Mesendoderm (in vitro differentiated cells): ENCODE data around the gene HMX3.
A peak's percentile ranks its signal among the peaks of the same experiment; 100 is the strongest.

ENCODE experiments used
- DNase-seq: peaks from one replicate; pipeline ENCODE4 v3.0.0; 2013
- H2AK5ac ChIP-seq: 2 replicates; pipeline ENCODE4 v1.6.1; 2013; ENCODE audit warnings: low read length, inconsistent platforms
- H2BK120ac ChIP-seq: 2 replicates; pipeline ENCODE4 v1.6.1; 2013; ENCODE audit warnings: low read depth, mild to moderate bottlenecking, low read length, moderate library complexity, mixed read lengths
- H2BK15ac ChIP-seq: replicated peaks from 2 replicates; pipeline ENCODE4 v1.6.1; 2013; ENCODE audit warnings: low read depth, mild to moderate bottlenecking, moderate library complexity
- H2BK5ac ChIP-seq: 2 replicates; pipeline ENCODE4 v1.6.1; 2013; ENCODE audit warnings: low read length, inconsistent platforms
- H3K18ac ChIP-seq: 2 replicates; pipeline ENCODE4 v1.6.1; 2013; ENCODE audit warnings: mild to moderate bottlenecking, low read length, mixed read lengths
- H3K23ac ChIP-seq: one replicate; pipeline ENCODE4 v1.6.1; 2013; ENCODE audit warnings: low read length
- H3K27ac ChIP-seq: 2 replicates; pipeline ENCODE4 v1.5.1; 2013; ENCODE audit warnings: low read depth, mild to moderate bottlenecking, inconsistent platforms, low read length, moderate library complexity
- H3K27me3 ChIP-seq: 2 replicates; pipeline ENCODE4 v1.6.1; 2013; ENCODE audit warnings: low read length, control low read depth, mild to moderate bottlenecking, inconsistent platforms; ENCODE audit not compliant: insufficient read depth, poor library complexity
- H3K36me3 ChIP-seq: 2 replicates; pipeline ENCODE4 v1.6.1; 2013; ENCODE audit warnings: low read length, inconsistent platforms; ENCODE audit not compliant: control insufficient read depth, insufficient read depth
- H3K4ac ChIP-seq: one replicate; pipeline ENCODE4 v1.6.1; 2013; ENCODE audit warnings: low read depth, mild to moderate bottlenecking, low read length, moderate library complexity
- H3K4me1 ChIP-seq: 2 replicates; pipeline ENCODE4 v1.6.1; 2013; ENCODE audit warnings: low read depth, low read length, inconsistent platforms; ENCODE audit not compliant: control insufficient read depth
- H3K4me2 ChIP-seq: 2 replicates; pipeline ENCODE4 v1.6.1; 2013; ENCODE audit warnings: low read length
- H3K4me3 ChIP-seq: 2 replicates; pipeline ENCODE4 v1.5.1; 2013; ENCODE audit warnings: mild to moderate bottlenecking, low read length
- H3K56ac ChIP-seq: one replicate; pipeline ENCODE4 v1.6.1; 2013; ENCODE audit warnings: low read length
- H3K79me1 ChIP-seq: 2 replicates; pipeline ENCODE4 v1.6.1; 2013; ENCODE audit warnings: low read length, inconsistent platforms
- H3K79me2 ChIP-seq: 2 replicates; pipeline ENCODE4 v1.6.1; 2013; ENCODE audit warnings: mild to moderate bottlenecking, low read length; ENCODE audit not compliant: control insufficient read depth, insufficient read depth
- H3K9ac ChIP-seq: 2 replicates; pipeline ENCODE4 v1.6.1; 2013; ENCODE audit warnings: low read length, inconsistent platforms
- H4K5ac ChIP-seq: one replicate; pipeline ENCODE4 v1.6.1; 2013; ENCODE audit warnings: low read length
- H4K8ac ChIP-seq: one replicate; pipeline ENCODE4 v1.6.1; 2013; ENCODE audit warnings: low read depth, mild to moderate bottlenecking, control low read depth, low read length, moderate library complexity
- WGBS: extraction: QIAGEN DNeasy Blood & Tissue Kit; methylation state at CpG from one replicate; pipeline ENCODE4 v1.1.7; 2013; ENCODE audit warnings: low lambda C conversion rate, missing lambda C conversion rate; ENCODE audit not compliant: insufficient coverage; ENCODE audit errors: extremely low coverage; 5-methylcytosine and 5-hydroxymethylcytosine counted together

HMX3 gene

DNA sequence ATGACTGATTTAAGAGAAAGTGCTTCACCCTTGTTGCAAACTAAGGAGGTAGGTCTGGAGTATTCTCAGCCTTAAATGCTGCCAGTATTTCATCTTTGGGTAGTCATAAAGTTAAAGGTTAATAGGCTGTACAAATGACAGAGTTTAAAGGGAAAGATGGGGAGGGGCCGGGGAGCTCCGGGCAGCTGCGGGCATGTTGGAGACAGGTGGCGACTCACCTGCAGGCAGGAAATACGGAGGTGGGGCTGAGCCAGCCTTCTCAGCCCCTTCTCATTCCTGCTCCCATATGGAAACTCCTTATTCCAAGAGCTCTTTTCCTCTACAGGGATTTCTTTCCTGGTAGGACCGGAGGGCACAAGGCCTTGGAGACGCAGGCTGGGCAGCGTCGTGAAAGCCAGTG lies 31.8 kb upstream of the HMX3 start:
- no peak overlapping the region for H4K5ac ChIP-seq
- H3K4me2 ChIP-seq = no peak overlapping the region
- no peak overlapping the region for H3K27ac ChIP-seq
- no peak overlapping the region for H2BK120ac ChIP-seq
- H3K4me3 ChIP-seq = no peak overlapping the region
- WGBS = no CpG with 5 or more reads among the region's 9 CpGs
- H3K79me1 ChIP-seq = no peaks in the 10 kb centered on the region
- no peaks in the 10 kb centered on the region for H3K79me2 ChIP-seq
- no peak for DNase-seq
- H3K27me3 ChIP-seq = no peaks in the 10 kb centered on the region
- H3K9ac ChIP-seq = no peak overlapping the region
- no peak overlapping the region for H3K23ac ChIP-seq
- no peaks in the 10 kb centered on the region for H3K4me1 ChIP-seq
- H3K18ac ChIP-seq = no peak overlapping the region
- no peak overlapping the region for H3K4ac ChIP-seq
- H3K56ac ChIP-seq = no peak overlapping the region
- H4K8ac ChIP-seq = no peak overlapping the region
- H2BK15ac ChIP-seq = no peak overlapping the region
- no peak overlapping the region for H2AK5ac ChIP-seq
- no peaks in the 10 kb centered on the region for H3K36me3 ChIP-seq
- H2BK5ac ChIP-seq = no peak overlapping the region

DNA sequence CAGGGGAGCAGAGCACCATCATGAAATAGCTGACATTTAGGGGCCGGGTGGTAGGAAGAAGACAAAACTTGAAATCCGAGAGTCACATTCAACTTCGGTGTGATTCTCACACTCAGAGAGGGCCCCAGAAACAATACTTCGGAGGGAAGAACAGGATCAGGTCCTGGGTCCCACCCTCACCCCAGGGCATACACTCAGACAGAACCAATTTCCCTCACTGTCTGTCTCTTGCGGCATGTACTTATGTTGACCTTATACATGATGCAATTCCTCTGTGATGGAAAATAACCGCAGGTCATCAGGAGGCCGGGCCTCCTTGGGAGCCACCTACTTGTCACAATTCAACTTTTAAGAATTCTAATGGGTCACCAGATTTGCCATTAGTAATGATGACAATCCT lies 26.3 kb upstream of the HMX3 start:
- H3K4me3 ChIP-seq = no peak overlapping the region
- no peak overlapping the region for H3K4me2 ChIP-seq
- no peak overlapping the region for H2BK15ac ChIP-seq
- H3K4me1 ChIP-seq = no peaks in the 10 kb centered on the region
- no peaks in the 10 kb centered on the region for H3K79me1 ChIP-seq
- no peak overlapping the region for H4K8ac ChIP-seq
- no peak overlapping the region for H2BK5ac ChIP-seq
- H3K27ac ChIP-seq = no peak overlapping the region
- no peak overlapping the region for H3K4ac ChIP-seq
- H3K23ac ChIP-seq = no peak overlapping the region
- no peak overlapping the region for H3K9ac ChIP-seq
- no peak overlapping the region for H2AK5ac ChIP-seq
- no peak overlapping the region for H4K5ac ChIP-seq
- H3K18ac ChIP-seq = no peak overlapping the region
- H3K36me3 ChIP-seq = no peaks in the 10 kb centered on the region
- H3K27me3 ChIP-seq = no peaks in the 10 kb centered on the region
- H3K79me2 ChIP-seq = no peaks in the 10 kb centered on the region
- DNase-seq = no peak
- H3K56ac ChIP-seq = no peak overlapping the region
- no peak overlapping the region for H2BK120ac ChIP-seq
- WGBS = no CpG with 5 or more reads among the region's 7 CpGs

DNA sequence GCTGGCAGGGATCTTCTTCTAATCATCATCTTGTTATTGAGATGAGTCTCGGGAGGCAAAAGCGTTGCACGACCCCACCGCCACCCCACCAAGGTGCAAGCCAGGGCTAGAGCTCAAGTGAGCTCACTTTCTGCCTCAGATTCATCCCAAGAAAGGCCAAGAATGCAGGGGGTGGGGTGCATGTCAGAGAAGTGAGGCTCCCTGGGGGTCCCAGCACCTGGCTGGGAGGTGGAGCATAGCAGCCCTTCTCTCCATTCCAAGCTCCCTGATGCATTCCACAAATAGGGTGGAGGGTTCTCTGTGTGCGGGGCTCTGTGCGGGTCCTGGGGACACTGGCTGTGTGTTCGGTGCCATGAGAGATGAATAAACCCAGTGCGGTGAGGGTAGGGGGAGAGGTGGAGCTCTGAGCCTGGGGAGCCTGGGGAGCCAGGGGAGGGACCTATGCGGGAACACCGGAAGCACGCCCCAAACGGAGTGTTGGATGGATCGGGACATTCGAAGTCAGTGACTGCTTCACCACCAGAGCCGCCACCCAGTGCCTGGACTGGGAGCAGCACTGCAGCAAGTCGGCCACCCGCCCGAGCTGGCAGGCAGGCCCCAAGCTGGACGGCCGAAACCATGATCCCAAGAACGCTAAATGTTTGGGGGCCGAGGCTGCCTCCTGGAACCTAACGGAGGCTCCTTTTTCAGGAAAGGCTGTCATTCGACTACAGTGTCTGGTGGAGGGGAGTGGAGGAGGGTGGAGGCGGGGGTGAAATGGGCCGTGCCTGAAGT lies 17.9 kb upstream of the HMX3 start:
- no peak overlapping the region for H3K18ac ChIP-seq
- no peaks in the 10 kb centered on the region for H3K79me2 ChIP-seq
- no peaks in the 10 kb centered on the region for H3K79me1 ChIP-seq
- no peak overlapping the region for H3K27ac ChIP-seq
- H3K4me2 ChIP-seq = peak overlapping the region; percentile 30
- H3K23ac ChIP-seq = no peak overlapping the region
- no peak overlapping the region for H2AK5ac ChIP-seq
- WGBS = no CpG with 5 or more reads among the region's 26 CpGs
- no peak overlapping the region for H3K4me3 ChIP-seq
- no peak overlapping the region for H2BK120ac ChIP-seq
- H3K4ac ChIP-seq = no peak overlapping the region
- H2BK15ac ChIP-seq = no peak overlapping the region
- H3K27me3 ChIP-seq = no peaks in the 10 kb centered on the region
- H3K56ac ChIP-seq = peak overlapping the region; percentile 73
- no peaks in the 10 kb centered on the region for H3K36me3 ChIP-seq
- peaks cover 4% of the 10 kb centered on the region for H3K4me1 ChIP-seq
- peak; percentile 87 for DNase-seq
- H4K8ac ChIP-seq = no peak overlapping the region
- H3K9ac ChIP-seq = peak overlapping the region; percentile 24
- no peak overlapping the region for H4K5ac ChIP-seq
- H2BK5ac ChIP-seq = no peak overlapping the region

DNA sequence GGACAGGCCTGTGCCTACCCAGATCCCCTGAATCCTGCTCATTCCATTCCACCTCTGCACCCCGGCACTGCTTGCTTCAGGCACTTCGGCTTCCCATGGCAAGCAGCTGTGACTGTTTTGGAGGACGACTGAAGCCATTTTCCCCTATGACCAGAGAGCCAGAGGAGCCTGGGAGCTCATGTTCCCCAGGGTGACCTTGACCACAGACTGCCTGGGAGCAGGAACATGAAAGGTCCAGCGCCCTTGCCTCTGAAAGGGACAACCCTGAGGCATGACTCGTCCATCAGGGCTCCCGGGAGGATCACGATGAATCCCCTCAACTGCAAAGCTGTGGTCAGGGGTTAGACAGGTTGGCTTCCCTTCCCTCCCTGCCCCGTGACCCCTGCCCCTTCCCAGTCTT lies 16.7 kb upstream of the HMX3 start:
- Histone ChIP-seq H3K9ac (no peak overlapping the region), H4K8ac (no peak overlapping the region)

DNA sequence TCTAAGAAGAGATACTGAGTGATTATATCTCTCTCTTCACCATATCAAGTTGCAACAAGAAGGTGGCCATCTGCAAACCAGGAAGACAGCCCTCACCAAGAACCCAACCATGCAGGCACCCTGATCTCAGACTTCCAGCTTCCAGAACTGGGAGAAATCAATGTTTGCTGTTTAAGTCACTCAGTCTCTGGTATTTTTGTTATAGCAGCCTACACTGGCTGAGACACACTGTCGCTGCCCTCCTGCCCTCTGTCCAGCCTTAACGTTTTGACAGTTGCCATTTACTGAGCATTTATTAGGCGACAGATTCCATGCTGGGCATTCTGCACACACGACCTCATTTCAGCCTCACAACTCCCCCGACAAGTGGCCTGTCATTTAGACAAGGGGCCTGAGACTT lies 9.5 kb upstream of the HMX3 start:
- Histone ChIP-seq H3K27ac (no peak overlapping the region), H3K4me2 (no peak overlapping the region), H3K9ac (no peak overlapping the region), H3K79me2 (no peaks in the 10 kb centered on the region), H3K56ac (no peak overlapping the region), H3K4ac (no peak overlapping the region), H3K4me1 (no peaks in the 10 kb centered on the region), H3K27me3 (no peaks in the 10 kb centered on the region), H2AK5ac (no peak overlapping the region), H3K79me1 (no peaks in the 10 kb centered on the region), H2BK15ac (no peak overlapping the region), H2BK5ac (no peak overlapping the region), H3K18ac (no peak overlapping the region), H3K23ac (no peak overlapping the region), H3K4me3 (no peak overlapping the region), H3K36me3 (no peaks in the 10 kb centered on the region), H4K8ac (no peak overlapping the region), H4K5ac (no peak overlapping the region), H2BK120ac (no peak overlapping the region)
- no peak for DNase-seq
- no CpG with 5 or more reads among the region's 5 CpGs for WGBS

More for the DNA sequence above, 16.7 kb upstream of the HMX3 start:
- Histone ChIP-seq H3K56ac (no peak overlapping the region), H3K27me3 (no peaks in the 10 kb centered on the region), H3K27ac (no peak overlapping the region), H2AK5ac (no peak overlapping the region), H3K4me1 (peaks cover 4% of the 10 kb centered on the region), H3K18ac (no peak overlapping the region), H4K5ac (no peak overlapping the region), H2BK5ac (no peak overlapping the region), H3K79me2 (no peaks in the 10 kb centered on the region), H3K4me3 (no peak overlapping the region), H3K4ac (no peak overlapping the region), H3K79me1 (no peaks in the 10 kb centered on the region), H2BK15ac (no peak overlapping the region), H3K23ac (no peak overlapping the region), H3K4me2 (no peak overlapping the region), H3K36me3 (no peaks in the 10 kb centered on the region), H2BK120ac (no peak overlapping the region)
- no CpG with 5 or more reads among the region's 8 CpGs for whole genome bisulfite sequencing
- DNase-seq = no peak
